AG09319 (cell line): ENCODE measurements around the gene ZNF138.

Source experiments
- DNase-seq: peaks from one replicate; pipeline ENCODE4 v3.0.0-alpha.2; 2010; ENCODE audit warnings: low read depth; ENCODE audit errors: extremely low read depth
- TF ChIP-seq, protein P1 (sequence below): IDR thresholded peaks from 2 replicates; pipeline ENCODE4 v1.5.1; 2011; ENCODE audit warnings: low read depth, mild to moderate bottlenecking, inconsistent platforms, low read length, moderate library complexity

ZNF138 gene

DNA sequence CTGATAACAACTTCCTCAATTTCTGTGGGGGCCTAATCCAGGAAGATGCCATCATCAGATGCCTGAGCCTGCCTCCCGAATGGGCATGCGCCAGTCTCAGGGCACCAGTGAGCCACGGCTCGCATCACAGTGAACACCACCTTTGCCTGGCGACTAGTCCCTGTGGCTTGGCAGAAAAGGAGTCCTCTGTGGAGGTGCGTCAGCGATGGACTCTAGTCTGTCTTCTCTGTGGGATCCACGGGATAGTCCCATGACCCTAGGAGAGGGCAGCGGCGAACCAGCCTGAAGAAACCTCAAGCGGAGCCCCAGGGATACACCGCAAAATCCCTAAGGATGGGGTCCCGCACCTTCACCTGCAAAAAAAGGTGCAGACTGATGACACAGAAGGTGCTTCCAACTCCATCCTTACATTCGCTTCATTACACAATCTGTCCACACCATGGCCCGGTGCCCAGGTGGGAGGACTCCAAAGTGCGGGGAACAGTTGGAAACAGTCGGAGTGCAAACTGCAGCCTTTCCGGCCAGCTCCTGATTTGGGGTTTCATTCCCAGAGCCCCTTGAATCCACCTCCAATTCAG, 73.7 kb downstream of the ZNF138 start:
- DNase-seq: no peak
- TF ChIP-seq, protein P1, sequence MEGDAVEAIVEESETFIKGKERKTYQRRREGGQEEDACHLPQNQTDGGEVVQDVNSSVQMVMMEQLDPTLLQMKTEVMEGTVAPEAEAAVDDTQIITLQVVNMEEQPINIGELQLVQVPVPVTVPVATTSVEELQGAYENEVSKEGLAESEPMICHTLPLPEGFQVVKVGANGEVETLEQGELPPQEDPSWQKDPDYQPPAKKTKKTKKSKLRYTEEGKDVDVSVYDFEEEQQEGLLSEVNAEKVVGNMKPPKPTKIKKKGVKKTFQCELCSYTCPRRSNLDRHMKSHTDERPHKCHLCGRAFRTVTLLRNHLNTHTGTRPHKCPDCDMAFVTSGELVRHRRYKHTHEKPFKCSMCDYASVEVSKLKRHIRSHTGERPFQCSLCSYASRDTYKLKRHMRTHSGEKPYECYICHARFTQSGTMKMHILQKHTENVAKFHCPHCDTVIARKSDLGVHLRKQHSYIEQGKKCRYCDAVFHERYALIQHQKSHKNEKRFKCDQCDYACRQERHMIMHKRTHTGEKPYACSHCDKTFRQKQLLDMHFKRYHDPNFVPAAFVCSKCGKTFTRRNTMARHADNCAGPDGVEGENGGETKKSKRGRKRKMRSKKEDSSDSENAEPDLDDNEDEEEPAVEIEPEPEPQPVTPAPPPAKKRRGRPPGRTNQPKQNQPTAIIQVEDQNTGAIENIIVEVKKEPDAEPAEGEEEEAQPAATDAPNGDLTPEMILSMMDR: no peak

GRCh38 chr7:64868499-64868898, 74.3 kb downstream of the ZNF138 start:
- TF ChIP-seq, protein P1: no peak
- no peak for DNase-seq

DNA sequence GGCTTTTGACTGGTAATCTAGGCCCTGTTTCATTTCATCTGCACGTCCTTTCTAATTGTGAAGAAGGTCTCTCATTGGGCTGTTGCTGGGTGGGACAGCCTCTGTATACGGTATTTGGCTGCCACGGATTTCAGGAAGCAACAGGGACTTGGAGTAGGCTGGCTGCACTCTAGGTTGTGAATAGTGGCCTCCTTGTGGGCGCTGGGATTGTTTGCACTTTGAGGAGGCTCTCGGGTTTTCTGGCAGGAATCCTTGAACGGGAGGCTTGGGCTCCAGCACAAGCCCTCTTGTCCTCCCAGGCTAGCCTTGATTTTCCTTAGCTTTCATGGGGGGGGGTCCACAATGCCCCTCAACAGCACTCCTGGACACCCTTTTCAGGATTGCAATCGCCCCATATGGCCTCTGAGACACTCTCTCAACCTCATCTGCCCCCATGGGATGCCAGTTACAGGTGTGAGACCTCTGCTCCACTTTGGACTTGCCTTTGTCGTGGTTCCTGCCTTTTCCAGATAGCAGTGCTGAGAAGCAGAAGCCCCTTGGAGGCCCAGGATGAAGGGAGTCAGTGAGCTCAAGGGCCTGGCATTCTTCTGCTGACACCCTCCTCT, 75.0 kb downstream of the ZNF138 start:
- no peak for DNase-seq
- TF ChIP-seq, protein P1: no peak

- TF ChIP-seq, protein P1: no peak
- DNase-seq: no peak
These were observed 75.8 kb downstream of the ZNF138 start for GRCh38 chr7:64869912-64870562.

- TF ChIP-seq, protein P1: no peak
- DNase-seq: no peak
These were observed 76.4 kb downstream of the ZNF138 start for GRCh38 chr7:64870656-64871055.

GRCh38 chr7:64871761-64872160, 77.5 kb downstream of the ZNF138 start:
- no peak for DNase-seq
- TF ChIP-seq, protein P1: no peak
